ENCODE data around the gene LY6G5C.

- TF ChIP-seq CTCF (IDR thresholded peaks at IDR 0.05), result no peak
- TF ChIP-seq POLR2A (IDR thresholded peaks at IDR 0.05), result no peak
These were observed 21.1 kb downstream of the LY6G5C start for GRCh38 chr6:31659649-31660380.
